Kidney (tissue), 14 donors: Measurements from ENCODE around the gene GRID1. TPM values are rescaled to one million over a fixed set of nuclear protein-coding genes. Genes with fewer than 3 reads are reported as not detected.

Source experiments
- DNase-seq, 5 donors: peaks; one replicate each; pipeline ENCODE4 v3.0.0-alpha.2; 2013 to 2020
- FAIRE-seq: peaks from 2 replicates; lab custom pipeline; 2012; peaks lifted over from hg19 to GRCh38; lab: Jason Lieb, UNC
- H3K27ac ChIP-seq, 2 donors: one replicate each; pipeline ENCODE4 v1.7.0; 2013; ENCODE audit warnings: low read depth in 2 of 2, low read length in 2 of 2, inconsistent platforms in 1 of 2
- H3K27me3 ChIP-seq: one replicate; pipeline ENCODE4 v1.7.1; 2013; ENCODE audit warnings: low read length, inconsistent platforms; ENCODE audit not compliant: control insufficient read depth, insufficient read depth
- H3K36me3 ChIP-seq, 3 donors: one replicate each; pipeline versions ENCODE4 v1.7.0 to v1.7.1; 2013; ENCODE audit warnings: low read length in 3 of 3, control low read depth in 1 of 3, inconsistent platforms in 1 of 3; ENCODE audit not compliant: insufficient read depth in 3 of 3, control insufficient read depth in 2 of 3
- H3K4me1 ChIP-seq, 3 donors: one replicate each; pipeline versions ENCODE4 v1.7.0 to v1.7.1; 2013; ENCODE audit warnings: low read length in 3 of 3, inconsistent platforms in 1 of 3, low read depth in 1 of 3; ENCODE audit not compliant: control insufficient read depth in 2 of 3, insufficient read depth in 2 of 3
- H3K4me3 ChIP-seq, 3 donors: one replicate each; pipeline versions ENCODE4 v1.7.0 to v1.8.1; 2013; ENCODE audit warnings: low read length in 3 of 3, control low read depth in 1 of 3, inconsistent platforms in 1 of 3
- H3K9ac ChIP-seq, 3 donors: one replicate each; pipeline versions ENCODE4 v1.7.0 to v1.7.1; 2013; ENCODE audit warnings: low read length in 3 of 3, control low read depth in 1 of 3, inconsistent platforms in 1 of 3
- H3K9me3 ChIP-seq, 3 donors: one replicate each; pipeline versions ENCODE4 v1.7.0 to v1.7.1; 2013; ENCODE audit warnings: low read length in 3 of 3, control low read depth in 1 of 3, inconsistent platforms in 1 of 3; ENCODE audit not compliant: control insufficient read depth in 2 of 3, insufficient read depth in 1 of 3
- intact Hi-C: fragments of 100-400 bp; cut with DNase I; formaldehyde crosslinking; loops from one replicate; pipeline ENCODE4 v1.11.1; 2022
- polyA plus RNA-seq: library from polyadenylated mRNA; stranded (reverse); fragments of 350-450 nt; fragmentation: Illumina TruSeq; extraction: RNeasy Lipid Tissue Mini Kit (QIAGEN cat#74804); gene quantifications from one replicate; pipeline ENCODE4 v1.2.3, GENCODE V29; 2014; ENCODE audit warnings: low read depth, low replicate concordance; ENCODE audit not compliant: insufficient read depth
- total RNA-seq: library from RNA; stranded (reverse); fragmentation: NEBNext Ultra II Directional; extraction: Animal tissue kit (Norgen Biotek cat#: 25700); gene quantifications from one replicate; pipeline ENCODE4 v1.2.1, GENCODE V29; 2021
- TF ChIP-seq, protein P1 (sequence below): IDR thresholded peaks from 3 replicates; pipeline ENCODE4 v1.5.1; 2012; ENCODE audit warnings: mild to moderate bottlenecking, moderate library complexity, borderline replicate concordance; ENCODE audit not compliant: insufficient read depth; ENCODE audit errors: extremely low read depth
- donor health status: control.
- donor health status: control.
- donor health status: control.
- donor health status: control.
- donor health status: control.
- donor health status: DM: yes; HTN: yes; CAD: no.
- donor health status: Normal renal cell carcinoma (clear cell type).

The GRID1 gene
- total and polyA plus RNA-seq, 2 donors from 2014 or later, result 0.37 to 1.4 TPM

DNA sequence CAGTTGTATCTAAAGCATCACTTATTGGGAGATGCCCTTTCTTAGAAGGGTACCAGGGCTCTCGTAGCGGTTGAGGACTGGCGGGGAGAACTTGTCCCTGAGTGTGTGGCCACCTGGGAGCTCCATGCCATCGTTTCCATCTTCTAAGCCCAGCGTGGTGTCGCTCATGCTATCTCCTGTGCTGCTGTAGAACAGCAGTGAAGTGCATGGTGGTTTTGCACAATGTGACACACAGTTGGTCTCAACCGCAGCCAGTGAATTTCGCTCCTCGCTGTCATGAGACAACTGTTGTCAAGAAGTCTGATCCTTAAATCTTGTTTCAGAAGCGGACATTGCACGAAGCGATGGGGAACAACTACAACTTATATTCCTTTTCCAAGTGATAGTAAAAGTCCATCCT lies 283.4 kb downstream of the GRID1 start:
- TF ChIP-seq, protein P1, sequence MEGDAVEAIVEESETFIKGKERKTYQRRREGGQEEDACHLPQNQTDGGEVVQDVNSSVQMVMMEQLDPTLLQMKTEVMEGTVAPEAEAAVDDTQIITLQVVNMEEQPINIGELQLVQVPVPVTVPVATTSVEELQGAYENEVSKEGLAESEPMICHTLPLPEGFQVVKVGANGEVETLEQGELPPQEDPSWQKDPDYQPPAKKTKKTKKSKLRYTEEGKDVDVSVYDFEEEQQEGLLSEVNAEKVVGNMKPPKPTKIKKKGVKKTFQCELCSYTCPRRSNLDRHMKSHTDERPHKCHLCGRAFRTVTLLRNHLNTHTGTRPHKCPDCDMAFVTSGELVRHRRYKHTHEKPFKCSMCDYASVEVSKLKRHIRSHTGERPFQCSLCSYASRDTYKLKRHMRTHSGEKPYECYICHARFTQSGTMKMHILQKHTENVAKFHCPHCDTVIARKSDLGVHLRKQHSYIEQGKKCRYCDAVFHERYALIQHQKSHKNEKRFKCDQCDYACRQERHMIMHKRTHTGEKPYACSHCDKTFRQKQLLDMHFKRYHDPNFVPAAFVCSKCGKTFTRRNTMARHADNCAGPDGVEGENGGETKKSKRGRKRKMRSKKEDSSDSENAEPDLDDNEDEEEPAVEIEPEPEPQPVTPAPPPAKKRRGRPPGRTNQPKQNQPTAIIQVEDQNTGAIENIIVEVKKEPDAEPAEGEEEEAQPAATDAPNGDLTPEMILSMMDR, result no peak
- DNase-seq, result peak in 1 of 5 donors; percentile 5
- no peaks in the 10 kb centered on the region for H3K27me3 ChIP-seq
- no peaks in the 10 kb centered on the region for H3K4me1 ChIP-seq
- H3K9ac ChIP-seq, result no peak overlapping the region
- H3K4me3 ChIP-seq, result no peak overlapping the region
- intact Hi-C loops, result no loop called here
- no peak for FAIRE-seq
- H3K27ac ChIP-seq, result no peak overlapping the region
- H3K9me3 ChIP-seq, result no peaks in the 10 kb centered on the region
- H3K36me3 ChIP-seq, result no peaks in the 10 kb centered on the region

DNA sequence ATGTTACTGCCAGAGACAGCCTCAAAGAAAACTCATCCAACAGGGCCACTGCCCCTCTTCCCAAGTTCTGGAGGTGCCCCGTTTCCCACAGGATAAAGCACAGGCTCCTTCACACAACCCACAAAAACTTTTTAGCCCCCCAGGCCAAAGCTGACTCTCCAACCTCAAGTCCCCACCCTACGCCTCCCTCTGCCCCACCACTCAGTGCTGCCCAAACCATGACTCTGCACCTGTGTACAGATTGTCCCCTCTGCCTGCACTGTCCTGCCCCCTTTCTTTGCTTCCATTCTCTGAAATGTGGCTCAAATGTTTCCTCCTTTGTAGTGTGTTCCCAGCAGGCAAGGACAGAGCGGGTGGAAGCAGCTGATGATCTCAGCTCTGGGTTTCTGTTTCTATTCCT lies 284.0 kb downstream of the GRID1 start:
- FAIRE-seq (no peak), DNase-seq (peak in 1 of 5 donors; percentile 6)
- Histone ChIP-seq H3K27ac (no peak overlapping the region), H3K4me1 (no peaks in the 10 kb centered on the region), H3K4me3 (no peak overlapping the region), H3K9me3 (no peaks in the 10 kb centered on the region), H3K27me3 (no peaks in the 10 kb centered on the region), H3K9ac (no peak overlapping the region), H3K36me3 (no peaks in the 10 kb centered on the region)
- intact Hi-C loops, result no loop called here
- TF ChIP-seq, protein P1, result no peak

DNA sequence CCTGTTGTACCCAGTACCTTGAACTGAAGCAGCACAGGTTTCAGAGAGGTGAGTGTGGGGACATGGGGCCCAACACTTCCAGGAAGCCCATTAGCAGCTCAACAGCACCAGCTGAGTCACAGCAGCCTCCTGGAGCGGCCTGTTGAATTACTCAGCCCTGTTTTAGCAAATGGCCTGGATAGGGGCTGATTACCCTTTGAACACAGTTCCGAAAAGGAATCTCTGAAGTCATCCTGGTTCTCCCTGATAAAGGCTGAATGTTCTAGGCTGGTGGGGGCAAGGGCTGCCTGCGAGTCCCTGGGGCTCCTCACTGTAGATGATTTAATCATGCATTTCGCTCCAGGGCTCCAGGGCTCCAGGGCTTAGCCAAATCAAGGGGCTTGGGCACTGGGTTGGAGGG lies 287.5 kb downstream of the GRID1 start:
- TF ChIP-seq, protein P1, result no peak
- no peaks in the 10 kb centered on the region for H3K27me3 ChIP-seq
- no peak overlapping the region for H3K9ac ChIP-seq
- H3K27ac ChIP-seq, result no peak overlapping the region
- FAIRE-seq (no peak), DNase-seq (peak in 1 of 5 donors; percentile 8)
- no peaks in the 10 kb centered on the region for H3K9me3 ChIP-seq
- intact Hi-C loops, result no loop called here
- no peaks in the 10 kb centered on the region for H3K4me1 ChIP-seq
- no peaks in the 10 kb centered on the region for H3K36me3 ChIP-seq
- H3K4me3 ChIP-seq, result no peak overlapping the region

DNA sequence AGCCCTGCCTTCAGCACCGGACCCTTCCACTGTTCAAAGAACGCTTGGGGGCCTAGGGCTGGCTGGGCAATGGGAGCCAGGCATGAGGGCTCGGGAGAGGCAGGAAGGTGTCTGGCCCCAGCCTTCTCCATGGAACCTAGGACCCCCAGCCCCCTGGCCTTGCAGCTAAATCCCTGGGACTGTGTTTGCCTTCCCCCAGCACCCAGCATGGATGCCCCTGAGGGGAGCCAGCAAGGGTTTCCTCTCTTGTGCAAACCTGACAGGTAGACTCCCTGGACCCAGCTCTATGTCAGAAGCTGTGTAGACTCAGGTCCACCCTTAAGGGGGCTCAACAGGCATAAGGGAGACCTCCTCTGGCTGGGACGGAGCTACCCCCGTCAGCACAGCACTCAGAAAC lies 288.0 kb downstream of the GRID1 start:
- H3K4me1 ChIP-seq, result no peaks in the 10 kb centered on the region
- FAIRE-seq, result no peak
- H3K4me3 ChIP-seq, result no peak overlapping the region
- DNase-seq, result peak in 1 of 5 donors; percentile 3
- no peak overlapping the region for H3K9ac ChIP-seq
- H3K27ac ChIP-seq, result no peak overlapping the region
- intact Hi-C loops, result no loop called here
- TF ChIP-seq, protein P1, result no peak
- H3K9me3 ChIP-seq, result no peaks in the 10 kb centered on the region
- no peaks in the 10 kb centered on the region for H3K36me3 ChIP-seq
- H3K27me3 ChIP-seq, result no peaks in the 10 kb centered on the region
